IMR-90 (cell line): Measurements from ENCODE around the gene S100A13.

Experiments used
- CEBPB ChIP-seq: IDR thresholded peaks from 2 replicates; pipeline ENCODE4 v1.6.1; 2012; ENCODE audit warnings: low read depth, low read length, improper control_type of control experiment
- CTCF ChIP-seq: conservative IDR thresholded peaks from 2 replicates; pipeline ENCODE4 v1.5.1; 2012; ENCODE audit warnings: mild to moderate bottlenecking, low read depth, low read length, improper control_type of control experiment
- ELK1 ChIP-seq: fragments of 150-350 bp; IDR thresholded peaks from 2 replicates; pipeline ENCODE4 v1.6.1; 2016; ENCODE audit warnings: low read depth, mild to moderate bottlenecking, low read length, moderate library complexity, borderline replicate concordance
- MAFK ChIP-seq: IDR thresholded peaks from 2 replicates; pipeline ENCODE4 v1.6.1; 2012; ENCODE audit warnings: low read depth, low read length, improper control_type of control experiment
- POLR2A ChIP-seq: IDR thresholded peaks from 2 replicates; pipeline ENCODE4 v1.6.1; 2012; ENCODE audit warnings: mild to moderate bottlenecking, low read depth, low read length
- USF2 ChIP-seq: fragments of 150-350 bp; IDR thresholded peaks from 2 replicates; pipeline ENCODE4 v1.6.1; 2017; ENCODE audit warnings: mild to moderate bottlenecking, antibody characterized with exemption, low read length, low read depth

GRCh38 chr1:153612755-153613331 is 14.5 kb downstream of the S100A13 start, which contains the start of gene S100A16:
- TF ChIP-seq CEBPB (no peak), POLR2A (peak; percentile 75), CTCF (no peak), MAFK (no peak), USF2 (no peak), ELK1 (no peak)
